Glomerular visceral epithelial cell (primary cell): Measurements from ENCODE around the gene LYPLAL1.
A peak's percentile ranks its signal among the peaks of the same experiment; 100 is the strongest.
"Not testable (repeated sequence)": the region's sequence is repeated elsewhere in the genome, so short reads cannot be mapped to it uniquely, and the experiment has no call there.

Experiments used
- DNase-seq: peaks from one replicate; pipeline ENCODE4 v3.0.0-alpha.2; 2016; ENCODE audit errors: extremely low spot score

The LYPLAL1 gene

GRCh38 chr1:219215477-219215876 lies 41.8 kb downstream of the LYPLAL1 start:
- DNase-seq: no peak

- DNase-seq: no peak
These were observed 47.3 kb downstream of the LYPLAL1 start for GRCh38 chr1:219220945-219221344.

- no peak for DNase-seq
These were observed 49.8 kb downstream of the LYPLAL1 start for GRCh38 chr1:219223496-219223895.

- DNase-seq: no peak
These were observed 52.5 kb downstream of the LYPLAL1 start for GRCh38 chr1:219226196-219226595.

GRCh38 chr1:219227360-219228057 lies 53.8 kb downstream of the LYPLAL1 start:
- DNase-seq: no peak

- no peak for DNase-seq
These were observed 54.4 kb downstream of the LYPLAL1 start for GRCh38 chr1:219228058-219228419.

- DNase-seq: no peak
These were observed 59.2 kb downstream of the LYPLAL1 start for GRCh38 chr1:219232890-219233289.

GRCh38 chr1:219235903-219236481 lies 62.3 kb downstream of the LYPLAL1 start:
- DNase-seq: no peak

- DNase-seq: peak; percentile 14
These were observed 63.4 kb downstream of the LYPLAL1 start for GRCh38 chr1:219236933-219237610.

GRCh38 chr1:219239518-219239917 lies 65.8 kb downstream of the LYPLAL1 start:
- DNase-seq: no peak

- DNase-seq: no peak
These were observed 71.2 kb downstream of the LYPLAL1 start for GRCh38 chr1:219244864-219245263.

GRCh38 chr1:219247441-219247840 lies 73.8 kb downstream of the LYPLAL1 start:
- DNase-seq: no peak

- not testable (repeated sequence) for DNase-seq
These were observed 76.8 kb downstream of the LYPLAL1 start for GRCh38 chr1:219250468-219250867.

GRCh38 chr1:219257751-219258150 lies 84.1 kb downstream of the LYPLAL1 start:
- peak; percentile 22 for DNase-seq

- no peak for DNase-seq
These were observed 87.8 kb downstream of the LYPLAL1 start for GRCh38 chr1:219261454-219261853.
